H9 (cell line): ENCODE data around the gene LBX2. TPM values are rescaled to one million over a fixed set of nuclear protein-coding genes. Genes with fewer than 3 reads are reported as not detected.
A peak's percentile ranks its signal among the peaks of the same experiment; 100 is the strongest.

Source experiments
- DNase-seq: peaks from one replicate; pipeline ENCODE4 v3.0.0-alpha.2; 2017
- H2AFZ ChIP-seq: one replicate; pipeline ENCODE4 v1.6.1; 2013; ENCODE audit warnings: mild to moderate bottlenecking, low read length, control low read depth, moderate library complexity
- H2AK5ac ChIP-seq: 2 replicates; pipeline ENCODE4 v1.6.1; 2013; ENCODE audit warnings: low read length, control low read depth, mixed read lengths; ENCODE audit not compliant: insufficient read length
- H2BK120ac ChIP-seq: one replicate; pipeline ENCODE4 v1.6.1; 2013; ENCODE audit warnings: low read depth, mild to moderate bottlenecking, low read length, control low read depth, inconsistent platforms; ENCODE audit not compliant: poor library complexity, severe bottlenecking
- H2BK12ac ChIP-seq: 2 replicates; pipeline ENCODE4 v1.6.1; 2013; ENCODE audit warnings: low read length, control low read depth, mixed read lengths, low read depth; ENCODE audit not compliant: insufficient read length
- H2BK15ac ChIP-seq: 2 replicates; pipeline ENCODE4 v1.6.1; 2013; ENCODE audit warnings: low read depth, low read length, control low read depth
- H2BK20ac ChIP-seq: one replicate; pipeline ENCODE4 v1.6.1; 2013; ENCODE audit warnings: low read depth, mild to moderate bottlenecking, low read length, control low read depth, inconsistent platforms; ENCODE audit not compliant: poor library complexity, severe bottlenecking
- H2BK5ac ChIP-seq: 2 replicates; pipeline ENCODE4 v1.6.1; 2013; ENCODE audit warnings: low read length, control low read depth, mixed read lengths; ENCODE audit not compliant: insufficient read length
- H3K14ac ChIP-seq: 2 replicates; pipeline ENCODE4 v1.6.1; 2013; ENCODE audit warnings: low read length, control low read depth; ENCODE audit not compliant: insufficient read depth
- H3K18ac ChIP-seq: 2 replicates; pipeline ENCODE4 v1.6.1; 2013; ENCODE audit warnings: low read depth, mild to moderate bottlenecking, mixed read lengths, low read length, control low read depth; ENCODE audit not compliant: insufficient read length
- H3K23ac ChIP-seq: 2 replicates; pipeline ENCODE4 v1.6.1; 2013; ENCODE audit warnings: low read length, control low read depth, mixed read lengths, low read depth; ENCODE audit not compliant: insufficient read length
- H3K23me2 ChIP-seq: 2 replicates; pipeline ENCODE4 v1.6.1; 2013; ENCODE audit warnings: low read depth, mild to moderate bottlenecking, mixed read lengths, low read length, control low read depth; ENCODE audit not compliant: insufficient read length, poor library complexity, severe bottlenecking
- H3K27ac ChIP-seq: 2 replicates; pipeline ENCODE4 v1.5.1; 2013; ENCODE audit warnings: low read length, control low read depth, mixed read lengths, low read depth; ENCODE audit not compliant: insufficient read length
- H3K27me3 ChIP-seq: 2 replicates; pipeline ENCODE4 v1.6.1; 2013; ENCODE audit warnings: low read length, control low read depth, inconsistent platforms; ENCODE audit not compliant: insufficient read depth
- H3K4ac ChIP-seq: 2 replicates; pipeline ENCODE4 v1.6.1; 2013; ENCODE audit warnings: low read depth, mild to moderate bottlenecking, control low read depth, inconsistent platforms, low read length, moderate library complexity
- H3K4me1 ChIP-seq: 2 replicates; pipeline ENCODE4 v1.6.1; 2013; ENCODE audit warnings: low read length, control low read depth, inconsistent platforms; ENCODE audit not compliant: insufficient read depth
- H3K4me2 ChIP-seq: 2 replicates; pipeline ENCODE4 v1.6.1; 2013; ENCODE audit warnings: low read length, control low read depth, mixed read lengths; ENCODE audit not compliant: insufficient read length, insufficient read depth
- H3K56ac ChIP-seq: 2 replicates; pipeline ENCODE4 v1.6.1; 2013; ENCODE audit warnings: low read depth, mild to moderate bottlenecking, mixed read lengths, low read length, control low read depth; ENCODE audit not compliant: insufficient read length
- H3K79me1 ChIP-seq: 2 replicates; pipeline ENCODE4 v1.6.1; 2013; ENCODE audit warnings: low read depth, mild to moderate bottlenecking, moderate library complexity, low read length, control low read depth, inconsistent platforms; ENCODE audit not compliant: insufficient read depth, poor library complexity, severe bottlenecking
- H3K79me2 ChIP-seq: 2 replicates; pipeline ENCODE4 v1.6.1; 2013; ENCODE audit warnings: low read length, control low read depth, inconsistent platforms; ENCODE audit not compliant: insufficient read depth
- H3K9ac ChIP-seq: 2 replicates; pipeline ENCODE4 v1.6.1; 2013; ENCODE audit warnings: low read length, control low read depth, mixed read lengths; ENCODE audit not compliant: insufficient read length; ENCODE audit errors: extremely low read depth
- H3K9me3 ChIP-seq: one replicate; pipeline ENCODE4 v1.6.1; 2013; ENCODE audit warnings: low read depth, low read length, inconsistent platforms; ENCODE audit not compliant: control insufficient read depth
- H3T11ph ChIP-seq: one replicate; pipeline ENCODE4 v1.6.1; 2013; ENCODE audit warnings: mild to moderate bottlenecking, low read length, control low read depth, inconsistent platforms
- H4K20me1 ChIP-seq: one replicate; pipeline ENCODE4 v1.6.1; 2013; ENCODE audit not compliant: control insufficient read depth, insufficient read length, insufficient read depth
- H4K5ac ChIP-seq: 2 replicates; pipeline ENCODE4 v1.6.1; 2013; ENCODE audit warnings: low read depth, mild to moderate bottlenecking, mixed read lengths, low read length, control low read depth; ENCODE audit not compliant: insufficient read length
- H4K8ac ChIP-seq: replicated peaks from 2 replicates; pipeline ENCODE4 v1.6.1; 2013; ENCODE audit warnings: low read length, control low read depth, mixed read lengths, low read depth; ENCODE audit not compliant: insufficient read length
- H4K91ac ChIP-seq: 2 replicates; pipeline ENCODE4 v1.6.1; 2013; ENCODE audit warnings: low read depth, mild to moderate bottlenecking, moderate library complexity, mixed read lengths, low read length, control low read depth; ENCODE audit not compliant: insufficient read length
- H3K27ac Mint-ChIP-seq, 3 experiments: 2 replicates in 2 of 3; 3 replicates in 1 of 3; pipeline ENCODE4 v1.8.0; 2020 to 2021; ENCODE audit warnings: mixed read lengths in 3 of 3, mild to moderate bottlenecking in 1 of 3, moderate library complexity in 1 of 3
- H3K27me3 Mint-ChIP-seq: 2 replicates; pipeline ENCODE4 v1.8.0; 2021; ENCODE audit warnings: low read depth, mild to moderate bottlenecking, moderate library complexity, mixed read lengths
- H3K36me3 Mint-ChIP-seq, 3 experiments: 2 replicates in 2 of 3; 3 replicates in 1 of 3; pipeline ENCODE4 v1.8.0; 2020 to 2021; ENCODE audit warnings: low read depth in 3 of 3, mixed read lengths in 3 of 3; ENCODE audit not compliant: insufficient read depth in 1 of 3
- H3K4me1 Mint-ChIP-seq, 2 experiments: 2 replicates each; pipeline ENCODE4 v1.8.0; 2020; ENCODE audit warnings: mixed read lengths in 2 of 2
- H3K4me3 Mint-ChIP-seq, 2 experiments: 2 replicates in 1 of 2; 3 replicates in 1 of 2; pipeline ENCODE4 v1.8.0; 2020 to 2021; ENCODE audit warnings: mild to moderate bottlenecking in 2 of 2, mixed read lengths in 2 of 2, moderate library complexity in 1 of 2
- H3K9me3 Mint-ChIP-seq, 2 experiments: 2 replicates in 1 of 2; 3 replicates in 1 of 2; pipeline ENCODE4 v1.8.0; 2020; ENCODE audit warnings: mild to moderate bottlenecking in 2 of 2, mixed read lengths in 2 of 2, moderate library complexity in 1 of 2
- total RNA-seq: library from RNA; stranded (reverse); gene quantifications from 2 replicates; pipeline ENCODE4 v1.2.1, GENCODE V29; 2021
- TF ChIP-seq, protein P1 (sequence below): fragments of 200-600 bp; sonication (generic); conservative IDR thresholded peaks from 3 replicates; pipeline ENCODE4 v1.8.0; 2021; ENCODE audit warnings: antibody characterized with exemption, mild to moderate bottlenecking

The LBX2 gene
- total RNA-seq, 1 experiment from 2014 or later = 1.1 TPM

DNA sequence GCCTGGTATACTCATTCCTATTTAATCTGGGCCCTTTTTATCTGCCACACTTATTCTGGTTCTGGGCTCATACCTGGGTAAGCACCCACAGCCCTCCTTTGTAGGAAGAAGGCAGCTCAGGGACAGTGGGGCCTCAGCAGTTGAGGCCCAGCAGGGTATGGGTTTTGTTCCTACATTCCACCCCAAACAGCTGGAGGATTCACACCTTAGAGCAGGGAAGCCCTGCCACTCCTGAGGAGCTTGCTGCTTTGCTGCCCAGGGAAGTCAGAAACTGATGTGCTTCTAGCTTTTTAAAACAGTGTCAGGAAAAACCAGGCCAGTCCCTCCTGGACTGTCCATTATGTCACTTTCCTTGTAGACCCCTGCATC is 1.2 kb upstream of the LBX2 start:
- H2BK15ac ChIP-seq = no peak overlapping the region
- no peak overlapping the region for H2BK12ac ChIP-seq
- peaks cover 2% of the 10 kb centered on the region; the same call in 1 of the 2 replicates for H3K4me1 ChIP-seq
- H3T11ph ChIP-seq = no peak overlapping the region
- no peaks in the 10 kb centered on the region for H3K79me1 ChIP-seq
- Mint-ChIP-seq H3K4me1 (peaks cover 52 to 64% of the 10 kb centered on the region in 2 experiments), H3K27me3 (peaks cover 99% of the 10 kb centered on the region), H3K9me3 (peaks cover 2 to 5% of the 10 kb centered on the region in 2 experiments; a peak in 3 of 5 replicates), H3K36me3 (peaks cover 13 to 20% (median 18%) of the 10 kb centered on the region in 3 experiments), H3K4me3 (peak overlapping the region in 1 of 2 experiments; percentile 70; a peak in 2 of 5 replicates), H3K27ac (no peak overlapping the region; a peak in 1 of 7 replicates)
- peaks cover 41% of the 10 kb centered on the region for H3K23me2 ChIP-seq
- H3K23ac ChIP-seq = no peak overlapping the region
- no peak overlapping the region for H4K8ac ChIP-seq
- no peaks in the 10 kb centered on the region for H3K79me2 ChIP-seq
- H2AFZ ChIP-seq = no peak overlapping the region
- H4K91ac ChIP-seq = no peak overlapping the region
- H3K9me3 ChIP-seq = no peaks in the 10 kb centered on the region
- H2BK20ac ChIP-seq = no peak overlapping the region
- no peak overlapping the region for H2BK5ac ChIP-seq
- peaks cover 95% of the 10 kb centered on the region for H3K27me3 ChIP-seq
- DNase-seq = no peak
- H4K5ac ChIP-seq = no peak overlapping the region
- no peaks in the 10 kb centered on the region for H4K20me1 ChIP-seq
- no peak overlapping the region for H3K18ac ChIP-seq
- H3K14ac ChIP-seq = no peak overlapping the region
- H2BK120ac ChIP-seq = no peak overlapping the region
- H3K9ac ChIP-seq = no peak overlapping the region
- H3K56ac ChIP-seq = no peak overlapping the region
- TF ChIP-seq, protein P1, sequence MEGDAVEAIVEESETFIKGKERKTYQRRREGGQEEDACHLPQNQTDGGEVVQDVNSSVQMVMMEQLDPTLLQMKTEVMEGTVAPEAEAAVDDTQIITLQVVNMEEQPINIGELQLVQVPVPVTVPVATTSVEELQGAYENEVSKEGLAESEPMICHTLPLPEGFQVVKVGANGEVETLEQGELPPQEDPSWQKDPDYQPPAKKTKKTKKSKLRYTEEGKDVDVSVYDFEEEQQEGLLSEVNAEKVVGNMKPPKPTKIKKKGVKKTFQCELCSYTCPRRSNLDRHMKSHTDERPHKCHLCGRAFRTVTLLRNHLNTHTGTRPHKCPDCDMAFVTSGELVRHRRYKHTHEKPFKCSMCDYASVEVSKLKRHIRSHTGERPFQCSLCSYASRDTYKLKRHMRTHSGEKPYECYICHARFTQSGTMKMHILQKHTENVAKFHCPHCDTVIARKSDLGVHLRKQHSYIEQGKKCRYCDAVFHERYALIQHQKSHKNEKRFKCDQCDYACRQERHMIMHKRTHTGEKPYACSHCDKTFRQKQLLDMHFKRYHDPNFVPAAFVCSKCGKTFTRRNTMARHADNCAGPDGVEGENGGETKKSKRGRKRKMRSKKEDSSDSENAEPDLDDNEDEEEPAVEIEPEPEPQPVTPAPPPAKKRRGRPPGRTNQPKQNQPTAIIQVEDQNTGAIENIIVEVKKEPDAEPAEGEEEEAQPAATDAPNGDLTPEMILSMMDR = no peak
- no peak overlapping the region for H2AK5ac ChIP-seq
- no peak overlapping the region for H3K4ac ChIP-seq
- no peak overlapping the region for H3K27ac ChIP-seq
- no peak overlapping the region for H3K4me2 ChIP-seq
